GM19035 (cell line): ENCODE data around the gene KLF16.

ENCODE experiments used
- ATAC-seq: cut with Tn5 transposase; IDR thresholded peaks from one replicate; pipeline ENCODE4 v1.9.1; 2021; ENCODE audit not compliant: unreplicated experiment

The KLF16 gene

DNA sequence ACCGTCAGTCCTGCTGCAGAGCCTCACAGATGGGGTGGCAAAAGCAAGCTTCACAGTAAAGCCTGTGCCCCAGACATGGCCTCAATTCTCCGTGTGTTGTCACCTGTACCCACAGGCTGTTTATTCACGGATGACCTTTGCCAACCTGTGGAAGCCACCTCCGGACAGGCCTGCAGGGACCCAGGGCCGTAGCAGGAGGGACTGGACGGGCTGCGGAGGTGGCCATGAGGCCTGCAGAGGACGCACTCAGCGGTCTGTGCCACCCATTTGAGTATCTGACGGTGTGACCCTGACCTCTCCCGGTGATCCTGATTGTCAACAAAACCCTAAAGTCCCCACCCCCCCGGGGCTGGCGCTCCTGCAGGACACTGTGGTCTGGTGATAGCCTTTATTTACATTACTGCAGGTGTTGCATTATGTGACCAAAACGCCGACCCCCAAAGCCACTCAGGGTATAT lies 7.8 kb upstream of the KLF16 start:
- no peak for ATAC-seq

DNA sequence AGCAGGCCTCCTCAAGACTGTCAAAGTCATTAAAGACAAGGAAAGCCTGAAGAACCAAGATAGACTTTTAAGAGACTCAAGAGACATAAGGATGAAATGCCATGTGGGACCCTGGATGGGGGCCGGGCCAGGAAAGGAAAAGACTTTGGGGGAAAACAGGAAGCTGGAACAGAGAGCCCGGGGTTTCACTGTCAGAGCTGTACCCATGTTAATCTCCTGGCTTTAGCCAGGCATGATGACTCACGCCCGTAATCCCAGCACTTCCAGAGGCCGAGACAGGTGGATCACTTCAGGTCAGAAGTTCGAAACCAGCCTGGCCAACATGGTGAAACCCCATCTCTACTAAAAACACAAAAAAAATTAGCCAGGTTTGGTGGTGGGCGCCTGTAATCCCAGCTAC lies 5.6 kb upstream of the KLF16 start:
- ATAC-seq, result no peak

DNA sequence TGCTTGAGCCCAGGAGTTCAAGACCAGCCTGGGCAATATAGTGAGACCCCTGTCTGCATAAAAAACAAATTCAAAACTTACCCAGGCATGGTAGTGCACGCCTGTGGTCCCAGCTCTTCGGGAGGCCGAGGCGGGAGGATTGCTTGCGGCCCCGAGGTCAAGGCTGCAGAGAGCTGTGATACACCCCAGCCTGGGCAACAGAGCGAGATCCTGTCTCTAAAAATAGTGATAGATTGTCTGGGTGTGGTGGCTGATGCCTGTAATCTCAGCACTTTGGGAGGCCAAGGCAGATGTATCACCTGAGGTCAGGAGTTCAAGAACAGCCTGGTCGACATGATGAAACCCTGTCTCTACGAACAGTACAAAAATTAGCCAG lies 4.0 kb upstream of the KLF16 start:
- ATAC-seq, result no peak

DNA sequence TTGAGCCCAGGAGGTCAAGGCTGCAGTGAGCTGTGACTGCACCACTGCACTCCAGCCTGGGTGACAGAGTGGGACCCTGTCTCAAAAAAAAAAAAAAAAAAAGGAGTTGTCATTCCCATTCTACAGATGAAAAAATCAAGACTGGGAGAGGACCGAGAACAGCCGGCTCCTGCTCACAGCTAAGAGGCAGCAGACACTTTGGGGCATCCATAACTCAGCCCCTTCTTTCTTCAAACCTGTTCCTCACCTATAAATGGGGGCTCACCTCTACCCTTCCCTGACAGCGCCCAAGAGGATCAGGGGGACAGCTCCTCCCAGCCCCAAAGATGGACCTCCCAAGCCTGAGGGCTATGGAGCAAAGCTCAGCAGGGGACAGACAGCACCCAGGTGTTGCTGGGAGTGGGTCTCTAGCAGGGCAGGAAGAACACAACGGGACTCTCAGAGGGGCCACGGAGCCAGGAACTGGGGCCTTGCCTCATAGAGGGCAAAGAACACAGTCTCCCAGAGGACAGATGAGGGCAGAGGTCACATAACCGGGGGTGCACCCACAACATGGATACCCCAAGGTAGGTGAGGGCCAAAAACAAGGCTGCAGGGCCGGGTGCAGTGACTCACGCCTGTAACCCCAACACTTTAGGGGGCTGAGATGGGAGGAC lies 3.4 kb upstream of the KLF16 start:
- no peak for ATAC-seq

DNA sequence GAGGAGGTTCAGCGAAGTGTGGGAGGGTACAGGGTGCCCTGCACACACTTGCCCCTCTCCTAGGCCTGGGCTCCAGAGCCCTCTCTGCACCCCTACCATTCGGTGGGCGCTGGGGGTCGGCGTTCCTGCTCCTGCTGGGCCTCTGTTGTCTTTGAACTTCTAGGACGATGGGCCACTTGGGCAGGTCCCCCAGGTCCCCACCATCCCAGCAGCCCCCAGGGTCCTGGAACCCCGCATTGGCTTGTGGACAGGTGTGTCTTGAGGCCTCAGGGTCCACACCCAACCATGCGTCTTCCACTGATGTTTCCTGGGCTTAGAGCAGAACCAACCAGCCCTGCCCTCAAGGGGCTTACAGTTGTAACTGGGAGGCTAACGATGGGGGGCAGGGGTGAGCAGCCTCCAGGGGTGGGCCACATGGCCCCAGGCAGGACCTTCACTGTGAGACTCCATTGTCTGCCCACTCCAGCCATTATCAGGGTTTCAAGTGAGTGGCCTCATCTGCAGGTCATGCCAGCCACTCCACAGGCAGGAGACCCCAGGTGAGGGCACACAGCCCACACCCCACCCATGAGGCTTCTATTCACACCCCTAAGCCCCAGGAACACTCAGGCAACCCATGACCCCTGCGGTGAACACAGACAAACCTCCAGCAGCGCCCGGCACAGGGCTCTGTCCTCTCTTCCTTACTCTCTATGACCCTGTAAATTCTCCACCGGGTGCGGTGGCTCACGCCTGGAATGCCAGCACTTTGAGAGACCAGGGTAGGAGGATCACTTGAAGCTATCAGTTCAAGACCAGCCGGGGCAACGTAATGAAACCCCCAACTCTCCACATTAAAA lies 2.0 kb upstream of the KLF16 start:
- ATAC-seq, result no peak

DNA sequence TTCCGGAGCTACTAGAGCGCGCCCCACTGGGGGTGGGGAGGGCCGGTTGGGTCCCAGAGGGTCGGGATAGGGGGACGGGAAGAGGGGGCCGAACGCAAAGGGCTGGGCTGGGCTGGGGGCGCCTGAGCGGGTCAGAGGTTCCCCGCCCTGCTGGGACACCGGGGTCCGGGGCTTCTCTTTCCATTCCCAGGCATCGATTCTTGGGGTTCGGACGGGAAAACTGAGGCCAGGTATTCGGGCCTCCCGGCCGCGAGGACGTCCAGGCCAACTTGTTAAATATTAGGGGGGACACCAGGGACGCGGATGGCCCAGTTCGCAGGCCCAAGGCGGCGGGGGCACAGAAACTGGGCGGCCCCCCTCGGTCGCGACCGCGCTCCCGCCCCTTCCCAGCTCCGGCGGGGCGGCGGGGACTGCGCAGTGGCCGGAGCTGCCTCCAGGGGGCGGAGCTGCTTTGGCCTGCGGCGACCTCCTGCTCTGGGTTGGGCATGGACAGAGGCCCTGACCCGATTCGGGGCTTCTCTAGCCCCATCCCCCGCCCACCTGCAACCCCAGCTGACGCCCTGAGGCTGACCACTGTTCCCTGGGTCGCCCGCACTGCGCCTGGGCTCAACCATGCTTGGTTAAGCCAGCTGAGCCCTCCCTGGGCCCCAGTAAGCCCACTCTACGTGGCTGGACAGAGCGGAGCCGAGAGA lies 1.2 kb upstream of the KLF16 start:
- ATAC-seq, result no peak

DNA sequence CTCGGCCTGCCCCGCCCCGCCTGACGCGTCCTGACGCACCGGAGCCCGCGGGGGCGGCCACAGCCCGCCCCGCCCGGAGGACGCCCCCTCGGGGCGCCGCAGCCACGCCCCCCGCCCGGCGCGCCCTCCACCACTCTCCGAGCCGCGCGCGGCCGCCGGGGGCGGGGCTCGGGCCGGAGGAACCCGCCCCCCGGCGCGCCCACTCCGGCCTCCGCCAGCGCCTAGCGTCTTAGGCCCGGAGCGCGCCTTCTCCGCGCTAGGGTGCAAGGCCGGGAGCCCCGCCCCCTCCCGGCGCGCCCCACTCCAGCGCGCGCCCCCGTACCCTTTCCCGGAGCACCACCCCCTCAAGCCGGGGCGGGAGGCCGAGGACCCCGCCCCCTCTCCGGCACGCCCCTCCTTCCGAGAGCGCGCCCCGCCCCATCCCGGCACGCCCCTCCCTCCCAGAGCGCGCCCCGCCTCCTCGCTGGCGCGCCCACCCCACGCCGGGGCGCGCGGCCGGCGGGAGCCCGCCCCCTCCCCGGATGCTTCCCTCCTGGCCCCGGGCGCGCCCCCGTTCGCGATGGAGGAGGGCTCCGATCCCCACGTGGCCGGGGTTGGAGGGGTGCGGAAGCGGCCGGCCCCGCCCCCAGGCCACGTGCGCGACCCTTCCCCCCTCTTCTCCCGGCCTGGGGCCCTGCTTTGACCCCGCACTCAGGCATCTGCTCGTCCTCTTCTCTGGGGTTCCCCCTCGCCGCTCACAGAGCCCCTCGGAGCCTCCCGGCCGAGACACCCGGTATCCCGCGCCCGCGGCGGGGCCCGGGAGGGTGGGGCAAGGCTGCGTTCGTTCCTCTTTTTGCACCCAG lies 480 bp upstream of the KLF16 start:
- peak; percentile 54 for ATAC-seq

DNA sequence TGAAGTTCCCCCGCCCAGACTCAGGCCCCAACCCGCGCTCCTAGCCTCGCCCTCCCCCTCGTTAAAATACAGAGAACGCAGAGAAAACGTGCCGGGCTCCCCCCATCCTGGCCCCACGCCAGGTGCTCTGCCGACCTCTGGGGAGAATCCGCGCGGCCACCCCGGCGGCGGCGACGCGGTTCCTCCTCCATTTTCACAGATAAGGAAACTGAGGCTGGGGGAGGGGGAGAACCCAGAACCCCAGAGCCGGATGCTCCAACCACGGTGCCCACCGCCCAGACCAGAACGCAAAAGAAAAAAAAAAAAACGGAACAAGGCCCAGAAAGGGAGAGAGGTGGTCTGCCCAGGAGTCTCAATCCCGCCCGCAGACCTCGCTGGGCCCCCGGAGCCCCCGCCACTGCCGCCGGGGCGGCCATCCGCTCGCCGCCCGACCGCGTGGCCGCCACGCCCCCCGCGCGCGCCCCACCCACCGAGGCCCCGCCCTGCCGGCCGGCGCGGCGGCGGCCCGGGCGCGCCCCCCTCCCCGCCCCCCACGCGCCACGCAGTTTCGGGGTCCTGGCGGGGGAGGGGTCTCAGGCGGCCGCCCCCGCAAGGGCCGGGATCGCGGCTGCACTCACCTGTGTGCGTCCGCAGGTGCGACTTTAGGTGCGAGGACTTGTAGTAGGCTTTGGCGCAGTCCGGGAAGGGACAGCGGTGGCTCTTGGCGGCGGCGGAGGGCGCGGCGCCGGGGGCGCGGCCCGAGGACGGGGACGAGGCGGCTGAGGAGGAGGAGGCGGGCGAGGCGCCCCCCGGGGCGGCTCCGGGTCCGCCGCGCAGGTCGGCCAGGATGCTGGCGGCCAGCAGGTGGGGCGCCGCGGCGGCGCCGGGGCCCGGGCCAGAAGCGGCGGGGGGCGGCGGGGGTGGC lies 703 bp downstream of the KLF16 start:
- ATAC-seq, result peak; percentile 14

DNA sequence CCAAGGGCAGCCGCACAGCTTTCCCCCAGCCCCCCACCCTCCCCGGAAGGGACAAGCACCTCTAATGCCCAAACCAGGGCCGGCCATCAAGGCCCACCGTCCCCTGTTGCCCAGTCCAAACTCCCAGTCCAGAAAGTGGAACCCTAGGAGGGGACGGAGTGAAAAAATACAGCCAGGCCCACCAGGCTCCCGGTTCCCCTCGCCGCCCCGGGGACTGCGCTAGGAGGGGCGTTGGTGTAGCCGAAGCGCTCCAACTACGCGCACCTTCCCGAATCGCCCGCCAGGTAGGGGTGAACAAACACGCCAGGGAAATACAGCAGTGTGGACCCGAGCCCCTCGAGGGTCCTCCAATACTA lies 1.3 kb downstream of the KLF16 start:
- no peak for ATAC-seq

DNA sequence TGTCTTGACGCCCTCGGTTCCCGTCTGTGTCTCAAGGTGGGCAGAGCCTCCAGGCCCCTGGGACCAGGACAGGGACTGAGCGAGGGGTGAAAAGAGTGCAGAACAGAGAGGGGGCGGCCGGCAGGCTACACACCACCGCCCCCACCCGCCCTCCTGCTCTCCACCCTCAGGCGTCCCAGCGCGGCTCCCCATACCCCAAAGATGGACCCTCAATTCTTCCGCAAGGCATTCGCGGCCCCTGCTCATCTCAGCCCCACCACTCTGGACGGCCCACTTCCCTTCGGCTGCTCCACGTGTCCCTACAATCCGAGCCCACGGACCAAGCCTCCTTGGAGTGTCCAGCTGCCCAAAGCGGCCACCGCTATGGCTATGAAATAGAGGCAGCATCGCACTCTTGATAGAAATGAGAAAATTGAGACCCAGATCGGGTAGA lies 1.8 kb downstream of the KLF16 start:
- no peak for ATAC-seq

DNA sequence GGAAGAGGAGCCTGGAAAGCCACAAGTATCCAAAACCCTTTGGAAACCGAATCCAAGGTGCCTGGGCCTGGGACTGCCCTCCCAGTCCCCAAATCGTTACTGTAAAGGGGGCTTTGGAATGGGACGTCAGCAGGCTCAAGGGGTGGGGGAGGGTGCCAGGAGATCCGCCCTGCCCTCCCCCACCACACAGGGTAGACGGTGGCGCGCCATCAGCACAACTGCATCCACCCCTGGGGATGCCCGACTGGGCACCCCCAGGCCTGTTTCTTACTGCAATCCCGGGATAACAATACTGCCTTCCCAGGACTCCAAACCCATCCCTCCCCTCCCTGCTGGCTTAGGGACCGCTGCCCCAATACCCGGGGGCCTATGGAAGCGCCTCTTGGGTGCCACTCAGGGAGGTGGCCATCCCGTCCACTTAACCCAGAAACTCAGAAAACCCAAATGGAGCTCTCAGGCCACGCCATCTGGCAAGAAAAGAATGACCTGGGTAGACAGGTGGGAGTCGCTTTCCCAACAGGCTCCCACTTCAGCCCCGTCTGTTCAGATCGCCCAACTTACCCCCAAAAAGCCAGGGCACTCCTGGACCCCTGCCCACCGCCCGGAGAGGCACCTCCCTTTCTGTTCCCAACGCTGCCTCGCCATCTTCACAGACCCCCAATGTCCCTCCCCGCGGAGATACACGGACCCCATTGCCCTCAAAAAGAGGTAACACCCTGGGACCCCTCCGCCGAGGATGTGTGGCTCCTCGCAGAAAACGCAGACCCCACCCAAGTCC lies 2.4 kb downstream of the KLF16 start:
- no peak for ATAC-seq

DNA sequence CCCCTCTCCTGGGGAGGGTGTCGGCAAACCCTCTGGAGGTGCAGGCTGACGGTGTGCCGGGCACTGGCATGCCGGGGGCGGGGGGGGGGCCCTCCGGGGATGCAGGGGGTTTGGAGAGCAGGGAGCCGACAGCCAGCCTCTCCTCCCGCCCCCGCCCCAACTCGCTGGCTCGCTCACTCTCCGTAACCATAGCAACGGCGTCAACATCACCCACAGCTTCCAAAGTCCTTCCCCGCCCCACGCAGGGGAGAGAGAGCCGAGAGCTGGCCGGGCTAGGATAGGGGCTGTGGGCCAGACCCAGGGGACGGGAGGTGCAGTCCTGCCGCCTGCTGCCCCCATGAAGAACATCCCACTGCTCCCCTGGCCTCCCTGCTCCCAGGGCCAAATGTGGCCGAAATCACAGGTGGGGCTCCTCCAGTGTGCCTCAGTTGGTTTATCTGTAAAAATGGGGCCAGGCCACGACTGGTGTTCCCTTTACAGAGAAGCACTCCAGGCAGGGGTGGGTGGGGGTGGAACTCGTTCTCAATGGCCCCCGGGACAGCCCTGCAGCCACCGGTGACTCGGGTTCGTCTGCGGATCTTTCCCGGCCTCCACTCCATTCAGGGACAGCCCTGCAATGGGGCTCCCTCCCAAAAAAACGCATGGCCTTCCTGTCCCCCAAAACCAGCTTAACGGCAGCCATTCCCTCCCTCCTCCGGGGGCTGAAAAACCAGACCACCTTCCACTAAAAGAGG lies 3.2 kb downstream of the KLF16 start:
- no peak for ATAC-seq

DNA sequence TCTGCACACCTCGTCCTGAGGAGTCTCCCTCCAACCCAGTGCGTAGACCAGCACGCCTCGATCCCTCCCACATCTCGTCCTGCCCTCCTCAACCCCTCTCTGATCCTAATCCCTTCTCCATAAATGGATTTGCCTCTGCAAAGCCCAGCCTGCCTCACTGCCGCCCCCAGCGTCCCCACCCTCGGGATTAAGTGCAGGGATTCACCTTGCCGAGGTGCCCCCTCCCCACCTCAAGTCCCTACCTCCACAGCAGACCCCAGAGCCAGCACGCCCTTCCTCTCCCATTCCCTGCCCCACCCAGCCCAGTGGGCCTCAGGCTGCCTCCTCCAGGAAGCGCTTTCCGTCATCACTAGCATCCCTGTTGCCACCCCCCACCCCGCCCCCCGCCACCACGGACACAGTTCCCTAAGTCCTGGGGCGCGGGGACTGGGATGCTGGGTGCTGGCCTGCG lies 4.0 kb downstream of the KLF16 start:
- no peak for ATAC-seq

DNA sequence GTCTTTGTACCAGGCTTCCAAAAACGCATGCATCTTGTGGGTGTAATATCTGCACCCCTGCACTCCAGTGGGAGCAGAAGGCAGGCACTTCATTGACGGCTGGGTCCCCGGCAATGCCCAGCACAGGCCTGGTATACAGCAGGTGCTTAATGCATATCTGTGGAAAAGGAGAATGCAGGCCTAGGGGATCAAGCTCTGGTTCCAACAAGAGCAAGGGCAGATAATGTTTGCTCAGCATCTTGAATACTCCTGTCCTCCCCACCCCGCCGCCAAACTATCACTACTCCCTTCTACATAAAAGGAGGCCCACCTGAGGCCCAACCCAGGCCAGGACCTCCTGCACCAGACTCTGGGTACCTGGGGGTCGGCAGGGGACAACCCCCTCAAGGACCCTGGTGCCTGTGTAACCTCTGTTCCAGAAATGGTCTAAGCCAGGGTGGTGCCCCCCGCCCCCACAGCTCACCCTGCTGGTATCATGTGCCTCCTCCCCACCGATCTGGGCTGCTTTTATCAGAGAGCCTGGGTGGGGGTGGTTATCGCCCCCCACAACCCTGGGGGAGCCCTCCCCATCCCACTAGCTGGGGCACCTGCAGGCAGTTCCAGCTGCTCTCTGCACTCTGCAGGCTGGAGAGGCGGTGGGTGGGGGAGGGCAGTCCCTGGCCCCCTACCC lies 4.8 kb downstream of the KLF16 start:
- ATAC-seq, result no peak

DNA sequence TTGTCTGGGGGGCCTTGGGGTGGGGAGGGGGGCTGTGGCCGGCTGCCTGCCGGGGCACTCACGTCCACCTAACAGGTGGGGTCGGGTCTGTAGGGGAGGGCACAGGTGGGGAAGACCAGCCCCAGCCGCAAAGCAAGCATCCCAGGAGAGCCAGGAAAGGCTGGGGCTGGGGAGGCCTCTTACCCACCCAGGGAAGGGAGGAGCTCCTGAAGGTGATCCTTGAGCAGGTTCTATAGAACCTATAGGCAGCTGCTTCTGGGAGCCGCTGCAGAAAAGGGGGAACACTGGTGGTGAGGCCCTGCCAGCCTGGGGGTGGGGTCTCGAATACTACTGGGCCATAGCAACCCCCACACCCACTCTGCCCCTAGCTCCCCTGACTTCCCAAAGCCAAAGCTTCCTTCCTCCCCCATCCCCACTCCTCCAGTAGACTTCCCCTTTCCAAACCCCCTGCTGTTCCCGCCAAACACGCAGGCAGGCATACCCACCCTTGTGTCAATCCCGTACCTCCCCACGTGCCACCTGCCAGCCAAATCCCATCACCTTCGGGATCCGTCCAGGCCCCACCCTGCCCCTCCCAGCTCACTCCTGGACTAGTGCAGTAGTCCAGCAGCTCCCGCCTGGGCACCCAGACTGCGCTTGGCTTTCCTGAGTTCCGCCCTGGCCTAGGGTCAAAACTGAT lies 5.6 kb downstream of the KLF16 start:
- no peak for ATAC-seq

DNA sequence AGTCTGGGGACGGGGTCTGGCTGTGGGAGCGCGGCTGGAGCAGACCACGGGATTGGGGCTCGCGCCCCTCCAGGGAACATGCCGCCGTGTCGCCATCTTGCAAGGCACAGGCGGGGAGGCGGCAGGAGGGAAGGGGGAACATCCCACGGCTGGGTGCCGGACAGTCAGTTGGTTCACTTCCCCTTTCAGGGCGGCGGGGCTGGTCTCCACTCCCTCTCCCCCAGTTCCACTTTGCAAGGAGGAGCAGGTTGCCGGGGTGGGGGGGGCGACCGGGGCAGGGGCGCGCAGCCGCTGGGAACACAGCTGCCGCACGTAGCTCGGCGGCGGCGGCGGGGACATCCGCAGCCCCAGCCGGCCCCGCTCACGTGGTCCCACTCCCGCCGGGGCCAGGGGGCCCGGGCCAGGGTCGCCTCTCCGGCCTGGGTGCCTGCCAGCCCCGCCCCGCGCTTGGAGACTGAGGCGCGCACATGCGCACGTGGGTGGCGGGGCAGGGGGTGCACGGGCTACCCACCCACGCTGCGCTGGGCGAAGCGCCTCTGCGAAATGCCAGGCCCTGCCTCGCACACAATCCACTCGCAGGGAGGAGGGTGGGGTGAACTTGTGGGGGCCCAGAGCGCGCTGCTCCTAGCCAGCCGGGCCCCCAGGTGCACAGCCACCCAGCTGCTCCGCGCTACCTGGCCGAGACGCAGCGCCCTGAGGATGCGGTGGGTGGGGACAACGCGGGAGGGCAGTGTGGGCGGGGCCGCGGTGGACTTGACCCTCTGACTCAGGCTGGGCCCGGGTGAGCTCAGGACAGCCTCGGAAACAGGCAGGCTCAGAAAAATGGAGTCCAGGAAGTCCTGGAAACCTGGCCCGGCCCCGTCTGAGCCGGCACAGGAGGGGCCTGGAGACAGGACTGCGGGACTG lies 6.4 kb downstream of the KLF16 start:
- no peak for ATAC-seq

DNA sequence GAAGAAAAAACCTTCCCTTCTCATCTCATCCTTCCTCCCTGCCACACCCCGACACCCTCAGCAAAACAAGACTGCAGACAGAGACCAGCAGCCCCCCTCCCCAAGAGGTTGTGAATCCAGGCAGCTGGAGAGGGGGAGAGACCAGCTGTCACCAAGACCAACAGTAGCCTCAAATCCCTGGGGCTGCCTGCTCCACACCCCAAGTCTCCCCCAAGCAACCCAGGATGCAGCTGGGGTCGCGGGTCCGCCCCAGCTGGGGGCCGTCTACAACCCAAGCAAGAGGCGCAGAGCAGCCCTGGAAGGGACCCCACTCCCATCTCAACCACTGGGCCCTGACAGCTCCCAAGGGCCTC lies 7.1 kb downstream of the KLF16 start:
- ATAC-seq, result no peak
